GM12865 (cell line): ENCODE results near the gene LRIG1.

Experiments
- DNase-seq: peaks from one replicate; pipeline ENCODE4 v3.0.0; 2010; ENCODE audit warnings: low read depth
- H3K4me3 ChIP-seq: 2 replicates; pipeline ENCODE4 v1.5.1; 2011; ENCODE audit warnings: mild to moderate bottlenecking, low read depth, low read length, control low read depth
- TF ChIP-seq, protein P1 (sequence below): IDR thresholded peaks from 2 replicates; pipeline ENCODE4 v1.5.1; 2011; ENCODE audit warnings: low read length, control low read depth, low read depth, inconsistent platforms; ENCODE audit not compliant: insufficient read depth; ENCODE audit errors: missing control alignments

The LRIG1 gene

DNA sequence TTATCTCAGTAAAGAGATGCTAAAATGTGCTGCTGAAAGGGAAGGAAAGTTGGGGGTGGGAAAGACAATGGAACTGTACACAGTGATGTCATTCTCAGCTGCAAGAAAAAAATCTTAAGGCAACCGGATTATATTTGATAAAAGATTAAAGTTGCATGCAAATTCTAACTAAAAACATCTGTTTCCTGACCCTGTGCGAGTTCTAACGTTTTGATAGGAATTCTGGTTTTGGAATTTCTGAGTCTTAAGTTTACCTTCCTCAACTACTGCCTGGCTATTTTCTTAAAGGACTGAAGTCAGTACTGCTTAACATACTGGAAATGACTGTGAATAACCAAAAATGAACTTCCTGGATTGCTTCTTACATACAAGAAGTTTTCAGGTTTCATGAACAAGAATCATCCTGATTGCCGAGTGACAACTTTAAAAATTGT lies 164.5 kb downstream of the LRIG1 start:
- H3K4me3 ChIP-seq: no peak overlapping the region
- DNase-seq: no peak
- TF ChIP-seq, protein P1, sequence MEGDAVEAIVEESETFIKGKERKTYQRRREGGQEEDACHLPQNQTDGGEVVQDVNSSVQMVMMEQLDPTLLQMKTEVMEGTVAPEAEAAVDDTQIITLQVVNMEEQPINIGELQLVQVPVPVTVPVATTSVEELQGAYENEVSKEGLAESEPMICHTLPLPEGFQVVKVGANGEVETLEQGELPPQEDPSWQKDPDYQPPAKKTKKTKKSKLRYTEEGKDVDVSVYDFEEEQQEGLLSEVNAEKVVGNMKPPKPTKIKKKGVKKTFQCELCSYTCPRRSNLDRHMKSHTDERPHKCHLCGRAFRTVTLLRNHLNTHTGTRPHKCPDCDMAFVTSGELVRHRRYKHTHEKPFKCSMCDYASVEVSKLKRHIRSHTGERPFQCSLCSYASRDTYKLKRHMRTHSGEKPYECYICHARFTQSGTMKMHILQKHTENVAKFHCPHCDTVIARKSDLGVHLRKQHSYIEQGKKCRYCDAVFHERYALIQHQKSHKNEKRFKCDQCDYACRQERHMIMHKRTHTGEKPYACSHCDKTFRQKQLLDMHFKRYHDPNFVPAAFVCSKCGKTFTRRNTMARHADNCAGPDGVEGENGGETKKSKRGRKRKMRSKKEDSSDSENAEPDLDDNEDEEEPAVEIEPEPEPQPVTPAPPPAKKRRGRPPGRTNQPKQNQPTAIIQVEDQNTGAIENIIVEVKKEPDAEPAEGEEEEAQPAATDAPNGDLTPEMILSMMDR: no peak

DNA sequence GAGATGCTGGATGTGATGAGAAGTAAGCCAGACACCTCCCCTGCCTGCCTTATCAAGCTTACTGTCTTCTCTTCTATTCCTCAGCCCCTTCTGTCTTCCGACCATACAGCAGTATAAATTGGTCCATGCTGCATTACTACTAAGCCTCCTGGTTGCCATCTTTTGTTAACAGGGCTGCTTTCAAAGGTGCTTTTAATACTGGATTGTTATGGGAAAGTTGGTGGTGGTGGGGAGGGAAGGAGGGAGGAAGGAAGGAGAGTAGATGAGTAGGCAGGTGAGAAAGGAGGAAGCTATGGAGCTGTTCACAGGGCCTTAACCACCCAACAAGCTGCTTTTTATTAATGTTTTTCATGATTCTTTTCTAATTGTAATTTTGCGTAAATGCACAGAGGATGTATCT lies 165.2 kb downstream of the LRIG1 start:
- TF ChIP-seq, protein P1: no peak
- no peak overlapping the region for H3K4me3 ChIP-seq
- no peak for DNase-seq
